ENCODE data around the gene ZNF665.
A peak's percentile ranks its signal among the peaks of the same experiment; 100 is the strongest.

GRCh38 chr19:53195265-53195903 lies 2.2 kb upstream of the ZNF665 start:
- TF ChIP-seq CTCF (IDR thresholded peaks at IDR 0.05) (peak; percentile 74 to 87 (median 83)), POLR2A (IDR thresholded peaks at IDR 0.05) (no peak)
